Esophagus squamous epithelium (tissue), 5 donors: ENCODE data around the gene PIGV. TPM values are rescaled to one million over a fixed set of nuclear protein-coding genes. Genes with fewer than 3 reads are reported as not detected.

Source experiments
- DNase-seq: peaks from one replicate; lab custom pipeline; 2025; lab: John Stamatoyannopoulos, UW
- H3K27ac ChIP-seq, 4 donors: fragments of 200-600 bp; sonication (generic); one replicate each; pipeline ENCODE4 v1.5.1; 2016 to 2019; ENCODE audit warnings: mild to moderate bottlenecking in 1 of 4
- H3K27me3 ChIP-seq, 4 donors: fragments of 200-600 bp; sonication (generic); 1 replicate in 3 of 4; 2 replicates in 1 of 4; pipeline versions ENCODE4 v1.5.1 to v1.6.0; 2017 to 2021; ENCODE audit warnings: antibody characterized with exemption in 1 of 4
- H3K36me3 ChIP-seq, 3 donors: fragments of 200-600 bp; sonication (generic); one replicate each; pipeline ENCODE4 v1.5.1; 2016 to 2019
- H3K4me1 ChIP-seq, 3 donors: fragments of 200-600 bp; sonication (generic); one replicate each; pipeline ENCODE4 v1.5.1; 2017 to 2019
- H3K4me3 ChIP-seq, 4 donors: fragments of 200-600 bp; sonication (generic); 1 replicate in 3 of 4; 2 replicates in 1 of 4; pipeline ENCODE4 v1.5.1; 2016 to 2019; ENCODE audit warnings: mild to moderate bottlenecking in 2 of 4, moderate library complexity in 1 of 4
- H3K9me3 ChIP-seq, 3 donors: fragments of 200-600 bp; sonication (generic); one replicate each; pipeline ENCODE4 v1.5.1; 2016 to 2019
- CTCF ChIP-seq, 6 experiments: fragments of 450-650 bp in 4 of 6; fragments of 200-600 bp in 2 of 6; sonication (generic) in 2 of 6; IDR thresholded peaks; one replicate each; pipeline ENCODE4 v1.5.1; 2016 to 2019; ENCODE audit warnings: antibody characterized with exemption in 6 of 6, mild to moderate bottlenecking in 4 of 6, moderate library complexity in 4 of 6
- POLR2A ChIP-seq, 4 donors: fragments of 450-650 bp; IDR thresholded peaks; one replicate each; pipeline ENCODE4 v1.6.1; 2017; ENCODE audit warnings: antibody characterized with exemption in 4 of 4, mild to moderate bottlenecking in 4 of 4, moderate library complexity in 3 of 4
- WGBS, 2 donors: methylation state at CpG; one replicate each; pipeline ENCODE4 v1.1.5; 2018; 5-methylcytosine and 5-hydroxymethylcytosine counted together
- intact Hi-C: fragments of 100-400 bp; cut with DNase I; formaldehyde crosslinking; loops from one replicate; pipeline ENCODE4 v1.15.0; 2022
- total RNA-seq, 4 donors: library from RNA; depleted of rRNA; stranded (reverse); fragments of >200 nt; gene quantifications; one replicate each; pipeline ENCODE4 v1.1.0, GENCODE V29; 2016
- donor health status: DM: yes; HTN: yes; CAD: no.

The PIGV gene
- total RNA-seq, 4 donors from 2014 or later: 9.9 to 20.9 (median 13.1) TPM

- no peak for TF ChIP-seq CTCF (IDR thresholded peaks at IDR 0.05)
- TF ChIP-seq POLR2A (IDR thresholded peaks at IDR 0.05): no peak
- peaks cover 0 to 89% (median under 1%) of the 10 kb centered on the region in 3 donors for H3K36me3 ChIP-seq
- H3K4me3 ChIP-seq: no peak overlapping the region
- peak overlapping the region; percentile 14 to 83 (median 53) for H3K27ac ChIP-seq
- no peaks in the 10 kb centered on the region for H3K27me3 ChIP-seq
- no peak for DNase-seq
- intact Hi-C loops: no loop called here
- H3K4me1 ChIP-seq: peaks cover 5 to 75% (median 30%) of the 10 kb centered on the region in 3 donors
- 68 to 87% methylated on average over 7 to 8 of the region's 8 CpGs for WGBS, 2 donors
- no peaks in the 10 kb centered on the region for H3K9me3 ChIP-seq
These were observed 44.2 kb upstream of the PIGV start for GRCh38 chr1:26743426-26744059.

- TF ChIP-seq POLR2A (IDR thresholded peaks at IDR 0.05): peak in 1 of 4 donors; percentile 31
- no peak for TF ChIP-seq CTCF (IDR thresholded peaks at IDR 0.05)
- H3K4me3 ChIP-seq: peak overlapping the region in 2 of 4 donors; percentile 9 to 30
- DNase-seq: peak; percentile 47
- intact Hi-C loops: no loop called here
- no peaks in the 10 kb centered on the region for H3K9me3 ChIP-seq
- peaks cover 0 to 89% (median 0%) of the 10 kb centered on the region in 3 donors for H3K36me3 ChIP-seq
- peaks cover 5 to 82% (median 30%) of the 10 kb centered on the region in 3 donors for H3K4me1 ChIP-seq
- no peaks in the 10 kb centered on the region for H3K27me3 ChIP-seq
- 28% methylated on average over 8 of the region's 8 CpGs for WGBS, 2 donors
- peak overlapping the region; percentile 67 to 83 (median 80) for H3K27ac ChIP-seq
These were observed 43.4 kb upstream of the PIGV start for GRCh38 chr1:26744075-26744959.

- H3K36me3 ChIP-seq: peaks cover 0 to 89% (median 0%) of the 10 kb centered on the region in 3 donors
- no peak for TF ChIP-seq POLR2A (IDR thresholded peaks at IDR 0.05)
- no peak for TF ChIP-seq CTCF (IDR thresholded peaks at IDR 0.05)
- DNase-seq: no peak
- no peaks in the 10 kb centered on the region for H3K27me3 ChIP-seq
- no peak overlapping the region for H3K4me3 ChIP-seq
- peak overlapping the region; percentile 67 to 83 (median 80) for H3K27ac ChIP-seq
- H3K9me3 ChIP-seq: no peaks in the 10 kb centered on the region
- 30 to 43% methylated on average over 5 of the region's 5 CpGs for WGBS, 2 donors
- intact Hi-C loops: no loop called here
- H3K4me1 ChIP-seq: peaks cover 9 to 82% (median 35%) of the 10 kb centered on the region in 3 donors
These were observed 42.6 kb upstream of the PIGV start for GRCh38 chr1:26745191-26745590.

GRCh38 chr1:26747048-26747447 is 40.7 kb upstream of the PIGV start:
- TF ChIP-seq POLR2A (IDR thresholded peaks at IDR 0.05) (no peak), CTCF (IDR thresholded peaks at IDR 0.05) (no peak)
- Histone ChIP-seq H3K27me3 (no peaks in the 10 kb centered on the region), H3K4me3 (no peak overlapping the region), H3K27ac (peak overlapping the region in 1 of 4 donors; percentile 80), H3K9me3 (no peaks in the 10 kb centered on the region), H3K4me1 (peaks cover 14 to 90% (median 43%) of the 10 kb centered on the region in 3 donors), H3K36me3 (peaks cover 0 to 84% (median 0%) of the 10 kb centered on the region in 3 donors)
- intact Hi-C loops: no loop called here
- WGBS, 2 donors: 86 to 91% methylated on average over 5 of the region's 5 CpGs
- no peak for DNase-seq
